Measurements from ENCODE around the gene C3orf20.

C3orf20 gene

DNA sequence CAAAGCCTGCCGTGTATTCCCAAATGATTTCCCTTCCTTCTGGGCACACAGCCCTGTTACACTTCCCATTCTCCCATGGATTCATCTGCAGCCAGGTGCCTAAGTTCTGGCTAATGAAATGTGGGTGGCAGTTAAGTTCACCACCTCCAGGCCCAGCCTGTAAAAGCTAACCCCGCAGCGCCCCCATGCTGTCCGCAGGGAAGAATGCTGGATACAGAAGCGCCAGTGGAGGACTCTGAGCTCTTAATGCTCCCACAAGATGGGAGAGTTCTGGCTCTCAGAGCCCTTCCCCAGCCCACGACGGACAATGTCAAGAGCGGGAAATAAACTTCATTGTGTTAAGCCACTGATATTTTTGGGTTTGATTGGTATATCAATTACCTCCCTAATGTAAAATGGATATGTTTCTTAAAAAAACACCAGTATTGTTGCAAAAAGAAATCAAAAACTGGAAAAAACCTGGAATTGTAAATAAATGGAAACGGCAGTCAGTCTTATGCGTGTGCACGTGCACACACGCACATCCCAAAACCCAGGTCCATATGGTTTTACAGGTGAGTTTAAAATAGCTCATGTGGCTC, 106.1 kb downstream of the C3orf20 start:
- DNase-seq: peak in 1 of 2 donors; percentile 35

DNA sequence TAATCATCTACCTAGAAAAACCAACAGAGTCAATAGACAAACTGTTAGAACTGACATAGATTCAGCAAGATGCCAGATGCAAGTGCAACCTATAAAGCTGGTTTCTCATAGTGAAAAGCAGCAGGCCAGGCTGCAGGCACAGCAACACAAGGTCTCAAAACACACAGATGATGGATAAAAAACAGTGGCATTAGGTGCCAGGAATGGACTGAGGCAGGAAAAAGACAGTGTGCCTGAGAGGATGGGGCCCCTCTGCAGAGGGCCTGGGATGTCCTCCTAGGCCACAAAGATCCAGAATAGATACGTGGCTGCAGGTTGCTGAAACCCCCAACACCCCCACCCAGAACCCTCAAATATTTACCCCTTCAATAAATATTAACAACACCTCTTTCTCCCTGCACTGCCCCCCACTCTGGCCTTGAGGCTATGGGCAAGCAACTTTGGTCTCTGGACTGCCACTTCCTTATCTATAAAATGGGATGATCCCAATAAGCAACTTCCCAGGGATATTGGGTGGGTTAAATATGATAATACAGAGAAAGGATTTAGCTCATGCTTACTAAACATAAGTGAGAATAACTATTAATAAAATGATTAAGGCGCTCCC, 108.6 kb downstream of the C3orf20 start:
- no peak for DNase-seq

DNA sequence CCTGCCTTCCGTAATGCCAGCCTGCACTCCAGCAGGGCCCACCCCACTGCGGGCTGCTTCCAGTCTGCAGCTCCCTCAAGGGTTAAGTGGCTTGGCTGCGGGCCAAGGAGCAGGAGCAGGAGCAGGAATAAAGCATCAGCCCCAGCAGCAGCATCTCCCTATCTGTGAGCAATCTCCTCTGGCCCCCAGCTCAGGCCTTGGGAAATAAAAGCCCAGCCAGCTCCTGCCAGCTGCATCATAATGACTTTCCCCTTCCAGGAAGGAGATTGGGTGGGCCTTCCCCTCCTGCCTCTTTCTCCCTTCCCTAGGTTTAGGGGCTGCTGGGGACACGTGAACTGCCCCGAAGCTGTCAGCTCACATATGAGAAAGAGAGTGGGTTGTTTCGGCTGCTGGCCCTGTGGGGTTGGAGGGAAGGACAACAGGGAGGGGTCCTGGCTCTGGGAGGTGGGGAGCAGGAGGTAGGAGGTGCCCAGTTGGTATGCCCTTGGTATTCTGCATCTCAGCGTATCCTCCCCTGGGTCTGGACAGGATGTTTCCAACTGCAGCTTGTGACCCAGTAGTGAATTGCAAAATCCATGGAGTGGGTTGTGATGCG, 109.2 kb downstream of the C3orf20 start:
- DNase-seq: no peak

DNA sequence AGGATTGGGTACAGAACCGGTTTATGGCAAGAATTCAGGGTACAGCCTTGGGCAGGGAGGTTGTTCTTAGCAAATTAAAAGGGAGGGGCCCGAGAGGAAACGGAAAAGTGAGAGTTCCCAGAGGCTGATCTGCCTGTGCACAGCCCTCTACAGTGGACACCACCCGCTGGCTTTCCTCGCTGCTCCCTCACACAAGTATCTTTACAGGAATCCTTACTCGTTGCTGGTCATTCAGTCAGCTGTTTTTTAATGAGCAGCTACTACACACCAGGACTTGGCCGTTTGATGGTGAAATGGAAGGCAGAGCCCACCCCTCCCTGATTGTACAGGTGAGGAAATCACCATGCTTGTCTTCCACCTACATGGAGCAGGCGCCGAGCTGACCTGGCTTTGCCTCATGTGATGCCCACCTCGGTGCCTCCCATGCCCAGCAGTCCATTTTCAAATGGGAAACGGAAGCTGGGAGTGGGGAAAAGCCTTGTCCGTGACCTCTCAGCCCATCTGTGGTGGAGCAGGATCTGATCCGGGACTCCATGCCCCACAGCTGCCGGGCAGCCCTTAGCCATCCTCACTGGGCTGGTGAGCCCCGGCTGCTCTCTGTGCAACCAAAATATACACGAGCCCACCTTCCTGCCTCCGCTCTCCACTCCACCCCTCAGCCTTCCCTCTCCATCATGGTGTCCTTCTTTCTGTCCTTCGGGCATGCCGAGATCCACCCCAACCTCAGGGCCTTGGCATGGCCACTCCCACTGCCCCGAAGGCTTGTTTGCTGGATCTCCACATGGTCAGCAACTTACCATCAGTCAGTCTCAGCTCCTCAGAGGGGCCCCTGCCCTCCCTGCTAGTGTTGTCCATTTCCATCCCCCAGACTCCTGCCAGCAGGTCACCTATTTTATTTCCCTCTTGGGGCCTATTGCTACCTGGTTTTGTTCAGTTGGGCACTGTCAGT, 110.5 kb downstream of the C3orf20 start:
- no peak for DNase-seq

DNA sequence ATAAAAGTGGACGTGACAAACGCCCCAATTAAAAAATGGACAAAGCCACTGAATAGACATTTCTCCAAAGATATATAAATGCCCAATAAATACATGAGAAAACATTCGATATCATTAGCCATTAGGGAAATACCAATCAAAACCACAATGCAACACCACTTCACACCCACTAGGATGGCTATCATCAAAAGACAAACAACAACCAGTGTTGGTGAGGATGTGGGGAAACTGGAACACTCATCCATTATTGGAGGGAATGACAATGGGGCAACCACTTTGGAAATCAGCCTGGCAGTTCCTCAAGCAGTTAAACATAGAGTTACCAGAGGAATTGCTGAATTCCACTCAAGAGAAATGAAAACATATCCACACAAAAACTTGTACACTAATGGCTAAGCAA, 111.4 kb downstream of the C3orf20 start:
- no peak for DNase-seq

DNA sequence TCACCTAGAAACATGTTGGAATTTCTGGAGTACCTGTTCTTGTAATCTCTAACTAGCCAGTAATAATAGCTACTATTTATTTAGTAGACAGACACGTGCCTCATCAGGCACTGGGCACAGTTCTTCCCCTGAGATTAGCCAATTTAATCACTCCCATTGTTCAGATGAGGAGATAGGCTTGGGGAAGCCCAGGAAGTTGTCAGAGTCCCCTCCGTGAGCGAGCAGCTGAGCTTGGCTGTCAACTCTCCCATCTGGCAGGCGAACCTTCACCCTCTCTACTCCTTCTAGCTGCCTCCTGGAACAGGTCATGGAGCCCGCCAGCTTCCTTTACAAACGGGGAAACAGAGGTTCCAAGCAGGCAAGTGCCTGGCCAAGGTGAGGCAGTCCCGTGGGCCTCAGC, 112.7 kb downstream of the C3orf20 start:
- DNase-seq: no peak

- no peak for DNase-seq
Observed at GRCh38 chr3:14788644-14789043, 113.7 kb downstream of the C3orf20 start.

GRCh38 chr3:14789221-14789620, 114.3 kb downstream of the C3orf20 start:
- DNase-seq: no peak

- no peak for DNase-seq
Observed at GRCh38 chr3:14789640-14790285, 114.8 kb downstream of the C3orf20 start.

DNA sequence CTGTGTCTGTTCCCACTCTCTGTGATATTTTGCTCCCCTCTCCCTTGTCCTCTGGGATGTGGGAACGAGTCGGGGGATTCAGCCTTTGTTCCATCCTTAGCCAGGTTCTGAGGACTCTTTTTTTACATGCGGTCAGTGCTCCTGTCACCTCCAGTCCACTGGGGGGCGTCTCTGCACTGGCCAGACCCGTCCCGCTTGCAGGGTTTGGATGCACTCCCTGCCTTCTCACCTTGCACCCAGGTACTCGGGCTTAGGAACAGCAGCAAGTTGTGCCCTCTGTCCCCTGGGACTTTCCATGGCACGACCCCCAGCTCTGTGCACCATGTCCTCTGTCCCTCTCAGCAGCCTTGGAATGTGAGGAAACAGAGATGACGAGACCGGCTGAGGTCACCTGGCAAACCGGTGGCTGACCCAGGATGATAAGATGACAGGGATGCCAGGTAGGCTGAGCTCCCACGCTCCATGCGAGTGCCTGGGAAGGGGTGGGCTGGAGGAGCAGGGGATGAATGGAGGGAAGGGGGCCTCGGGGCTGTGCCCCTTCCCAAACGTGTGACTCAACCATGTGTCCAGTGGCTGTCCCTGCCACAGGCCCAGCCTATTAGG, 116.5 kb downstream of the C3orf20 start:
- peak; percentile 48 to 67 for DNase-seq

DNA sequence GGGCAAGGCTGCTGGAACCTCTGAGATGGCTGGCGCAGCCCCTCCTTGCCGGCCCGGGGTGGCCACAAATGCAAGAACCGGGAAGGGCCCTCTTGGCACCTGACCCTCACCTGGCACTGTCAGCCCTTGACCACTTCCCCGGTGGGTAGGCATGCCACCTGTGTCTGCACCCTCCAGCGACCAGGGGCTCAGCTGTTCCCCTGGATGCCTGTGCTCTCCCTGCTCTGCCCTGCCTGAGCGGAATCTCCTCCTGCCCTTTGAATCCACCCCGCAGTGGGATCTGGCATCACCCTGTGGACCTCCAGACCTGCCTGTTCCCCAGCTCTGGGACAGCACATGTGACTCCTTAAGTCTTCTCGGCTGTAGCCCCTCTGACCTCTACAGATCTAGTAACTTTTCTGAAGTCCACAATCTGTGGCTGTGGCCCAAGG, 117.8 kb downstream of the C3orf20 start:
- DNase-seq: no peak

DNA sequence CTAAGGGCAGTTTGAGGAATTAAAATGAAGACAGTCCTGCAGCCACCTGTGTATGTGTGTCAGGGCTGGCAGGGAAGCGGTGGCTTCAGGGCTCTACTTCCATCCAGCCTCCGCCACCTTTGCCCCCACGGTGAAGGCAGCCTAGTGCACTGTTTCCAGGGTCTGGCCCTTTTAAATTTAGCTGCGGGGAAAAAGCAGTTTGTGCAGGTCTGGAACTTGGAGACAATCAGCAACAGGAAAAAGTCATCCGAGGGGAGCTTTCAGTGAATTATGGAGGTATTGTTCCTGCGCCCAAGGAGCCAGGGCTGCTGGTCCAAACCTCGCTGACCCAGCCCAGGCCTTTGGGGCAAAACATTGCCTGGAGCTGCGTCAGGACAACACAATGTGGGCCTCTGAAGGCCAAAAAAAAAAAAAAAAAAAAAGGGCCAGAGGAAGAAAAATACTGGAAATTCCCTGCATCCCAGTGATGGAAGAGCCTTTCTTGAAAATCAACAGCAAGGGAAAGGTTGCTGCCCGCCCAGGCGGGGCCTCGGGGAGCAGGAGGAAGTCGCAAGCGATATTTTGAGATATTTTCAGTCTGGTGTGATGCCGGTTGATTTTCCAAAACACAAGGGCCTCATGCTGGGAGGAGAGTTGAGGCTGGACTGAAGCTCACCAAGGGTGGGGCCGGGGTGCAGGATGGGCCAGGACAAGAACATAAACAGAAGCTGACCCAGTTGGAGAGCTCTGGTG, 118.4 kb downstream of the C3orf20 start:
- no peak for DNase-seq

DNA sequence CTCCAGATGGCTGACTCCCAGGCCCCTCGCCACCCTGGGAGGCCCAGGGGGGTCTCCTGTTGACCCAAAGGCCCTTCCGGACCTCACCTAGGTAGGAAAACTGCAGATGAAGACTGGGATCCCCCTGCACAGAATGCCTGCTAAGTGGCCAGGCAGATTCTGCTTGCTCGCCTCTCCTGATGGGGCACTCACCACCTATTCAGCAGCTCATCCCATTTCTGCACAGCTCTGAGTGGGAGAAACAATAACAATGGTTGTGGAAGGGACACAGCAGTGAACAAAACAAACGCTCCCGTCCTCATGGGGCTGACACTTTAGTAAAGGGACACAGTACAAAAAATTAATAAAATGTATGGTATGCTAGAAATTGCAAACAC, 118.9 kb downstream of the C3orf20 start:
- DNase-seq: no peak

GRCh38 chr3:14794435-14794834, 119.5 kb downstream of the C3orf20 start:
- DNase-seq: no peak

- DNase-seq: no peak
Observed at GRCh38 chr3:14795996-14796395, 121.1 kb downstream of the C3orf20 start.

DNA sequence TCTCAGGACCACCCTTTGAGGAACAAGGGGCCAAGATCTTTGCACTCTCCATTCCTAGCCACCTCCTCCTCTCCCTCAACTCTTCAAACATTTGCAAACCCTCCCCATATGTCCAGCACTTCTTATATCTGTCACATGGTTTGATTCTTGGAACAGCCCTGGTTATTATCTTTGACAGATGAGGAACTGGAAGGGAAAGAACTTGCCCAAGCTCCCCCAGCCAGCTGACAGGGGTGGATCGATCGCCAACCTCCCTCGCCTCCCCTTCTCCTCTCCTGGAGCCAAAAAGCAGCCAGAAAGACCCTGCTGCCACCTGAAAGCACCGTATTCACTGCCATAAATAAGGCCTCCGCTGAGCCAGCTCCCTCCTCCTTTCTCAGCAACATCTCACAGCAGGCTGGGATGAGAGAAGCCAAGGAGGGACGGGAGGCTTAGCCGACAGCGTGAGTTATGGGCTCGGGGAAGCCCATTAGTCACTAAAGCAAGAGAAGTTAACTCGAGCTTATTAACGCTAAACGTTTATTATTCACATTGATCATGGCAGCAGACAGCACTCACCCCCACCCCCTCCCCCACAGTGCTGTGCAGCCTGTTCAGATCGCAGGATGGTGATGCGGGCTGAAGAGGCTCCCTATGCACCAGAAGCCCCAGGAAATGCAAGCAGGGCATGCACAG, 121.6 kb downstream of the C3orf20 start:
- DNase-seq: no peak

DNA sequence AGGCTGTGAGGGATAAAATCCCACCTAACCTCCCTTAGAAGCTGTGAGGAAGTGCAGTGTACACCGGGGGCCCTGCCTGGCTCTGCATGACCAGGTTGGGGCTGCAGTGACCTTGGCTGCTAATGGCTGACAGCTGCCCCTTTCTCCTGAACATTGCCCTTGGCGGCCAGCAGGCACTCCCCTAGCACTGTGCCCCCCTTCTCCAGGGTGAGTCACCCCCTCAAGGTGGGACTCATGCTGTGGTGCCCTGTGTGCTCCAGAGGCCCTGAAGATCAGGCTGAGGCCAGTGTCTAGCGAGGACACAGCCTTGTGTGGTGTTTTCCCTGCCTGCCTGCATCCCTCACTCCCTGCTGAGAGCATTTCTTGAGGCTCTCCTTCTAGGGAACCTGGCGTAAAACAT, 122.8 kb downstream of the C3orf20 start:
- DNase-seq: no peak

DNA sequence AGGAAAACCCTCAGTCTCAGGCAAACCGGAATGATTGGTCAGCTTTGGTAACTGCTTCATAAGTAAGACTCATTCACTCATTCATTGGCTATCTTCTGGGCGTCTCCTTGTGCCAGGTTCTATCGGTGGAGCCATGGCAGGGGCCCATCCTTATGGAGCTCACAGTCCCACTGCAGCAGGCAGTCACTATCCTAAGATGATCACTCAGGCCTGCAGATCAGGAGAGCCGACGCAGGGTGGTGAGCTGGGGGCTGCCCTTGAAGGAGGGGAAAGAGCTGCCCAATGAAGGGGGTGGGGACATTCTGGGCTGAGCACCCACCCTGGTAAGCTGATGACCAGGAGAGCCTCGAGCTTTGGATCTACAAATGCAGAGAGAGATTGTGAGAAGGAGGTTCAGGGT, 123.3 kb downstream of the C3orf20 start:
- no peak for DNase-seq

- DNase-seq: no peak
Observed at GRCh38 chr3:14799146-14799545, 124.2 kb downstream of the C3orf20 start.

GRCh38 chr3:14801031-14801430, 126.1 kb downstream of the C3orf20 start:
- DNase-seq: no peak

DNA sequence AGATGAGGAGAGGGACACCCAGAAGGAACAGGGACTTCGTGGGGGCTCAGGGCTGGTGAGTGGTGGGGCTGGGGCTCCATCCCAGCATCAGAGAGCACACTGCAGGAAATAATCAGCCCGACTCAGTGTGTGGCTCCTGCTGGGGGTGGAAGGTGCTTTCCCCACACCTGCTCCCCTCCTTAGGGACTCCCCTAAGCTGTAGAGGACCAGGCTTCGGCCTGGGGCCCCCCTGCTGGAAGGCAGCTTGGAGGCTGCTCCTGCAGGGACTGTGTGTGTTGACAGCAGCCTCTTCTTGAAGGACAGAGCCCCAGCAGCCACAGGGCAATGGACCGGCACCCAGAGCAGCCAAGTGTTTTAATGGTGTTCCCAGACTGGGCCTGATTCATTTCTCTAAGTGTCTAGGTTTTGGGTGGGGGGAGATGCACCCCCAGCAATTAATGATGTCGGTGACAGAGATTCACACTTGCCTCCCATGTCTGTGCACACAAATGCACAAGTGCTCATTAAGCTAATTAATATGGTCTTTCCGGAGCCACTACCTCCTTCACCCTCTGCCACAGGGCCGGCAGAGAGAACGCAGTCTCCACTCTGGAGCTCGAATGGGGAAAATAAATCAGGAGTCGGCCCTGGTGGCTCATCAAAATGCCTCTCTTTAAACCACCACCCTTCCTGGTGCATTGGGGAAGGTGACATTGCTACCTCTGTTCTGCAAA, 126.9 kb downstream of the C3orf20 start:
- DNase-seq: no peak
